ENCODE measurements around the gene USP2. TPM values are rescaled to one million over a fixed set of nuclear protein-coding genes. Genes with fewer than 3 reads are reported as not detected.

USP2 gene, protein sequence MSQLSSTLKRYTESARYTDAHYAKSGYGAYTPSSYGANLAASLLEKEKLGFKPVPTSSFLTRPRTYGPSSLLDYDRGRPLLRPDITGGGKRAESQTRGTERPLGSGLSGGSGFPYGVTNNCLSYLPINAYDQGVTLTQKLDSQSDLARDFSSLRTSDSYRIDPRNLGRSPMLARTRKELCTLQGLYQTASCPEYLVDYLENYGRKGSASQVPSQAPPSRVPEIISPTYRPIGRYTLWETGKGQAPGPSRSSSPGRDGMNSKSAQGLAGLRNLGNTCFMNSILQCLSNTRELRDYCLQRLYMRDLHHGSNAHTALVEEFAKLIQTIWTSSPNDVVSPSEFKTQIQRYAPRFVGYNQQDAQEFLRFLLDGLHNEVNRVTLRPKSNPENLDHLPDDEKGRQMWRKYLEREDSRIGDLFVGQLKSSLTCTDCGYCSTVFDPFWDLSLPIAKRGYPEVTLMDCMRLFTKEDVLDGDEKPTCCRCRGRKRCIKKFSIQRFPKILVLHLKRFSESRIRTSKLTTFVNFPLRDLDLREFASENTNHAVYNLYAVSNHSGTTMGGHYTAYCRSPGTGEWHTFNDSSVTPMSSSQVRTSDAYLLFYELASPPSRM
- 1 to 10 TPM in 1 of 2 donors, under 1 TPM in 1; 0.68 to 2.1 TPM for total RNA-seq

DNA sequence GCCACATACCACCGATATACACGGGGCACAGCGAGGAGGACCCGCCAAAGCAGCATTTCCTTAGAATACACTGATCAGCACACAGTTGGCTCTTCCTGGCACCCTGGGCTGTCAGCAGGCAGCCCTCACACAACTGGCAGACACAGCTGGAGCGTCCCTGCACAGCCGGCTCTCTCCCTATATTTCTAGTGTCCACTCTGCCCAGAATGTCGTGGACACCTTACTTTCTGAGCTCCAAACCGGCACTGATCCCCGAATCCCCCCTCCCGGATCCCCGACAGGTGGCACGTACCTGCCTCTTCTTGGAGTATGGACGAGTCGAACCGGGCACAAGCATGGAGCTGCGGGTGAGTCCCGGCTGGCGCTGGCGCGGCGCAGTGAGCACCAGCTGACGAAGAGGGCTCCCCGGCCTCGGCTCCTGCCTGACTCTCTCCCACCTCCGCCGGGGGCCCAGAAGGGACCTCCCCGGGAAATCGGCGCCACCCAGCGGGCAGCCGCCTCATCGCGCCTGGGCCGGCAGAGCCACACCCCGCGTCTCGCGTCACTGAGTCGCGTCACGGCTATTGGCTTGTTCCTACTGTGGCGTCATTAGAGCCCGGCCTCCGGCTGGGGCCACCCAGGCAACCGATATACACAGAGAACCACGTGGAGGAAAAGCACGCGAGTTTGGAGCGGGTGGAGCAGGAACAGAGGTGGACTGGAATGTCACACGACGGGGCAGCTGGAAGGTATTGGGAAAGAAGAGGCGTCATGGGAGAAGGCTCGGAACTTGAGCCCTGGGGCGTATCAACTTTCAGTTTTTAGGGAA, at the start of gene USP2:
Gene USP2 (minus strand): TSS at position 510 of the 808 bp plus-strand sequence. CDS start 8,210 bp downstream, outside the sequence.
- Histone ChIP-seq H3K27ac (no peak within 1 kb of the TSS), H3K27me3 (replicated peaks; ENCODE audit: insufficient read depth) (no peaks in the 10 kb centered on the region), H3K36me3 (no peaks in the 10 kb centered on the region), H3K4me1 (ENCODE audit: control insufficient read depth in 1 of 2, low read depth in 2 of 2) (peaks cover 5 to 19% of the 10 kb centered on the region in 2 donors), H3K9me3 (no peaks in the 10 kb centered on the region), H3K4me3 (peak within 1 kb of the TSS; percentile 69)
- TF ChIP-seq, protein P1, sequence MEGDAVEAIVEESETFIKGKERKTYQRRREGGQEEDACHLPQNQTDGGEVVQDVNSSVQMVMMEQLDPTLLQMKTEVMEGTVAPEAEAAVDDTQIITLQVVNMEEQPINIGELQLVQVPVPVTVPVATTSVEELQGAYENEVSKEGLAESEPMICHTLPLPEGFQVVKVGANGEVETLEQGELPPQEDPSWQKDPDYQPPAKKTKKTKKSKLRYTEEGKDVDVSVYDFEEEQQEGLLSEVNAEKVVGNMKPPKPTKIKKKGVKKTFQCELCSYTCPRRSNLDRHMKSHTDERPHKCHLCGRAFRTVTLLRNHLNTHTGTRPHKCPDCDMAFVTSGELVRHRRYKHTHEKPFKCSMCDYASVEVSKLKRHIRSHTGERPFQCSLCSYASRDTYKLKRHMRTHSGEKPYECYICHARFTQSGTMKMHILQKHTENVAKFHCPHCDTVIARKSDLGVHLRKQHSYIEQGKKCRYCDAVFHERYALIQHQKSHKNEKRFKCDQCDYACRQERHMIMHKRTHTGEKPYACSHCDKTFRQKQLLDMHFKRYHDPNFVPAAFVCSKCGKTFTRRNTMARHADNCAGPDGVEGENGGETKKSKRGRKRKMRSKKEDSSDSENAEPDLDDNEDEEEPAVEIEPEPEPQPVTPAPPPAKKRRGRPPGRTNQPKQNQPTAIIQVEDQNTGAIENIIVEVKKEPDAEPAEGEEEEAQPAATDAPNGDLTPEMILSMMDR (IDR thresholded peaks at IDR 0.05), result peak; percentile 90
- DNase-seq (ENCODE audit: low spot score), result peak; percentile 92
- peak; percentile 97 for ATAC-seq (ENCODE audit: insufficient number of reproducible peaks, low FRiP score, low read depth)

DNA sequence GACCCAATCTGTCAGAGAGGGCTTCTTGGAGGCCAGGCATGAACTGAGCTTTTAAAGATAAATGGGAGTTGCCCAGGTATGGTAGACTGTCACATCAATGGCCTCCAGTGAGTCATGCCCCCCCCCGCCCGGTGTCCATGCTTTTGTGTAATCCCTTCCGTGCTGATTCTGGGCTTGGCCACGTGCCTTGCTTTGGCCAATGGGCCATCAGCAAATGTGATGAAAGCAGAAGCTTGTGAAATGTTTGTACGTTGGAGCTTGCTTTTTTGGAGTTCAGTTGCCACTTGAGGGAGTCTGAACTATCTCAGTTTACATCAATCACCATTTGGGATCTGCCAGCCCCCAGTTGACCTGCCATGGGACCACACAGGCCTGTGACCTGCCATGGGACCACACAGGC, 45.8 kb upstream of the USP2 start:
- H3K27ac ChIP-seq, result no peak overlapping the region
- ATAC-seq (ENCODE audit: insufficient number of reproducible peaks, low FRiP score, low read depth) (no peak), DNase-seq (ENCODE audit: low spot score) (no peak)
- peaks cover 6 to 13% of the 10 kb centered on the region in 2 donors for H3K4me1 ChIP-seq (ENCODE audit: control insufficient read depth in 1 of 2, low read depth in 2 of 2)
- H3K36me3 ChIP-seq, result no peaks in the 10 kb centered on the region
- no peak overlapping the region for H3K4me3 ChIP-seq
- no peaks in the 10 kb centered on the region for H3K9me3 ChIP-seq
- TF ChIP-seq, protein P1 (IDR thresholded peaks at IDR 0.05), result no peak
- H3K27me3 ChIP-seq (replicated peaks; ENCODE audit: insufficient read depth), result peaks cover 5% of the 10 kb centered on the region

DNA sequence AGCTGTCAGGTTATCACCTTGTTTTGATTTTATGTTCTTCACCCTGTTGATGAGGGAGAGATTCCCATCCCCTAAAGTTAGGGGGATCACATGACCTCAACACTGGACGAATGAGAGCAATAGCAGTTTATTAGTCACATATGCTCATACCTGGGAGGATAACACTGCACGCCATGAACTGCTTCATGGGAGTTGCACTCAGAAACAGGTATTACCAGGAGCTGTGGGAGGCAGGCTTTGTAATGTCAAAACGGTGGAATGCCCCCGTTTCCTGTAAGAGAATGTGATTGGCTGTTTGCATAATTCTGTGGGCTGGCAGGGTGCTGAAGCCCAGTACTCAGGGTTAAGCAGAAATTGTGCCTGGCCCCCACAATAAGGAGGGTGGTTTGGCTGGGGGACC, 44.7 kb upstream of the USP2 start:
- Histone ChIP-seq H3K36me3 (no peaks in the 10 kb centered on the region), H3K27me3 (replicated peaks; ENCODE audit: insufficient read depth) (peaks cover 5% of the 10 kb centered on the region), H3K9me3 (no peaks in the 10 kb centered on the region), H3K4me3 (no peak overlapping the region), H3K4me1 (ENCODE audit: control insufficient read depth in 1 of 2, low read depth in 2 of 2) (peaks cover 13 to 20% of the 10 kb centered on the region in 2 donors), H3K27ac (no peak overlapping the region)
- DNase-seq (ENCODE audit: low spot score), result no peak
- TF ChIP-seq, protein P1 (IDR thresholded peaks at IDR 0.05), result no peak
- no peak for ATAC-seq (ENCODE audit: insufficient number of reproducible peaks, low FRiP score, low read depth)

DNA sequence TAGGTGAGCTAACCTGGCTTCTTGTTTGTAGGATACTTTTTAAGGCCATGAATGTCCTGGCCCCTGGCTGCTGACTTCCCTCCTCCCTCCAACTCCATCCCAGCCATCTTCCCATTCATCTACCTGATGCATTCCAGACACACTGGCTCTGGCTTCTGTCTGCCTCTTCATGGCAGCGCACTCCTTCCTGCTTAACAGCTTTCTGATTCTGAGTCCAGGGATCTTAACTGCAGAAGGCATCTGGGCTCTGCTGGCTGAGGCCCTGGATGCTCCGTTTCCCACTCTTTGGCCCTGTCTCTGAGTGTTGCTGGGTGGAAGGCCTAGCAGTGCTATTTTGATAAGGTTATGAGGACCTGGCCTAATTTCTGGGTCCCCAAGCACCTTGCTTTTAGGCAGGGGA, 43.3 kb upstream of the USP2 start:
- DNase-seq (ENCODE audit: low spot score) (no peak), ATAC-seq (ENCODE audit: insufficient number of reproducible peaks, low FRiP score, low read depth) (no peak)
- H3K9me3 ChIP-seq, result no peaks in the 10 kb centered on the region
- no peak overlapping the region for H3K4me3 ChIP-seq
- H3K36me3 ChIP-seq, result no peaks in the 10 kb centered on the region
- TF ChIP-seq, protein P1 (IDR thresholded peaks at IDR 0.05), result no peak
- H3K27ac ChIP-seq, result no peak overlapping the region
- peaks cover 5% of the 10 kb centered on the region for H3K27me3 ChIP-seq (replicated peaks; ENCODE audit: insufficient read depth)
- H3K4me1 ChIP-seq (ENCODE audit: control insufficient read depth in 1 of 2, low read depth in 2 of 2), result peaks cover 13 to 20% of the 10 kb centered on the region in 2 donors

DNA sequence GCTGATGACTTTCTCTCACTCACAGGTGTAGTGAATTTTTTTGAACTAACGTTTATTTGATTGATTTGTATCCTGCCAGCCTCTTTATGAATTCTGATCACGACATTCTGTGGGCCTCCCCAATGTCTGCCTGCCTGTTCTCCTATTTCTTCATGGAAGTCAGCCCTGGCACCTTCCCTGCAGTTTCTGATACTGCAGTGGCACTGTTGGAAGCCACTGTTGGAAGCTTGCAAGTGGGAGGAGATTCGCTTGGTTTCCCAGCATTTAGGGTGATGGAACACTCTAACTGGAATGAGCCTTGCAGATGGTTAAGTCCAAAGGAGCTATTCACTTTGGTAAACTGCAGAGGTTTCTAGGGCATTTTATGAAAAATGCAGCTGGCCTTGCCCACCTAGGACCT, 42.8 kb upstream of the USP2 start:
- Histone ChIP-seq H3K27me3 (replicated peaks; ENCODE audit: insufficient read depth) (peaks cover 5% of the 10 kb centered on the region), H3K36me3 (no peaks in the 10 kb centered on the region), H3K9me3 (no peaks in the 10 kb centered on the region), H3K4me1 (ENCODE audit: control insufficient read depth in 1 of 2, low read depth in 2 of 2) (peaks cover 13 to 20% of the 10 kb centered on the region in 2 donors), H3K4me3 (no peak overlapping the region), H3K27ac (no peak overlapping the region)
- ATAC-seq (ENCODE audit: insufficient number of reproducible peaks, low FRiP score, low read depth), result no peak
- DNase-seq (ENCODE audit: low spot score), result no peak
- TF ChIP-seq, protein P1 (IDR thresholded peaks at IDR 0.05), result no peak
